NT2/D1 (cell line): ENCODE data around the gene SAMD9L.

Experiments used
- YY1 ChIP-seq: IDR thresholded peaks from 2 replicates; pipeline ENCODE4 v1.6.1; 2011; ENCODE audit not compliant: insufficient read length, insufficient read depth
- ZNF274 ChIP-seq: IDR thresholded peaks from 2 replicates; pipeline ENCODE4 v1.6.1; 2011; ENCODE audit warnings: mild to moderate bottlenecking, low read depth, low read length

DNA sequence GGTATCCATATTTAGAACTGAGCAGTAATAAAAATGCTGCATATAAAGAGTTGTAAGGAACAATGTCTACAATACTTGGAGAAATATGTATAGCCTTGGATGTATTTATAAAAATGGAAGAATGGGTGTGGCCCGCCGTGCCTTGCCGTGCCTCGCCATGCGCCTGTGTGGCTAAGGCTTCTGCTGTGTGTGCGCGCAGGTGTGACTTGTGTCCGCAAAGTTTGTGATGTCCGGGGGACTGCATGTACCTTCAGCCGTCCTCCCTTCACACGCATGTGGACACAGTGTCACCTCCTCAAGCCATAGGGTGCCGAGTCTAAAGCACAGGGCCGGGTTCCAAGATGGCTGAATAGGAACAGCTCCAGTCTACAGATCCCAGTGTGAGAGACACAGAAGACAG is 40.2 kb downstream of the SAMD9L start:
- TF ChIP-seq ZNF274 (no peak), YY1 (no peak)
